Mucosa of rectum (tissue), 2 donors: ENCODE data around the gene MEI1.

Source experiments
- H3K27ac ChIP-seq, 2 donors: one replicate each; pipeline ENCODE4 v1.7.0; 2013; ENCODE audit warnings: inconsistent platforms in 2 of 2, low read depth in 2 of 2, low read length in 2 of 2
- H3K27me3 ChIP-seq, 2 donors: one replicate each; pipeline ENCODE4 v1.7.0; 2013; ENCODE audit warnings: low read length in 2 of 2; ENCODE audit not compliant: control insufficient read depth in 2 of 2, insufficient read depth in 2 of 2
- H3K36me3 ChIP-seq, 2 donors: one replicate each; pipeline ENCODE4 v1.7.0; 2013; ENCODE audit warnings: low read length in 2 of 2; ENCODE audit not compliant: control insufficient read depth in 2 of 2, insufficient read depth in 2 of 2
- H3K4me1 ChIP-seq, 2 donors: one replicate each; pipeline ENCODE4 v1.7.0; 2013; ENCODE audit warnings: low read length in 2 of 2, mild to moderate bottlenecking in 1 of 2; ENCODE audit not compliant: control insufficient read depth in 2 of 2, insufficient read depth in 2 of 2
- H3K4me3 ChIP-seq, 2 donors: one replicate each; pipeline ENCODE4 v1.7.0; 2013; ENCODE audit warnings: low read length in 2 of 2
- H3K9ac ChIP-seq, 2 donors: one replicate each; pipeline ENCODE4 v1.7.0; 2013; ENCODE audit warnings: low read length in 2 of 2, low read depth in 1 of 2, mild to moderate bottlenecking in 1 of 2
- H3K9me3 ChIP-seq, 2 donors: one replicate each; pipeline ENCODE4 v1.7.0; 2013; ENCODE audit warnings: low read length in 2 of 2; ENCODE audit not compliant: control insufficient read depth in 2 of 2
- donor health status: healthy.
- donor health status: Normal muscosa, but diverticular disease.

The MEI1 gene

DNA sequence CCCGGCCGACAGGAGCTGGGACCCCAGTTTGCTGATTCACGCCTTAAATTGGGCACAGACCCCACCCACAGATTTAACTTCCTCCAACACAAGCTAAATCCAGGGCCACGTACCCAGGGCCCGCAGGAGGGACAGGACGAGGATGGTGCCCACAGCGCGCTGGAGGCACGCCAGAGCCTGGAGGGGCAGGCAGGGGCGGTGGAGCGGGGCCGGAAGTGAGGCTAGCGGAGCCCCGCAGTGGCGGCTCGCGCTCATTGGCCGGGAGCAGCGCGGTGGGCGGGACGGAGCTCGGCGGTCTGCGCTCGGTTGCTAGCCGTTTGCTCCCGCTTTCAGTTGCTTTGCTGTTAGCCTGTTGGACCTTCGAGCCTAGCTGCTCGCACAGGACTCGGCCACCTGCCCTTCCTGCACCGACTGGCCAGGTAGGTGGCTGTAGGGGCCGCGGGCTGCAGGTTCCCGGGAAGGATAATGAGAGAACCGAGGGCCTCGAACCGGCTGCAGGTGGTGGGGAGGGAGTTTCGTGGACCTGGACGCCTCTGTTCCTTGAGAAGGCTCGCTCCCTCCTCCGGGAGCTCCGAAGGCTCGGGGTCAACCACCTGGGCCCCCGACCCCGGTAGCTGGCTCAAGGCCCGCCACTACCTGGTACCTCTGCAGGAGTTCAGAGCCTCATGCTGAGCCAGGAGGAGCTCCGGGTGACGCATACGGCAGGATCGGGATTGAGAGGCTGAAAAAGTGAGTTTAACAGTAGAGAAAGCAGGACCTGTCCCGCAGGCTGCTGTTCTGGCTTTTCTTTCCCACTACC lies 101.2 kb downstream of the MEI1 start, which contains the start of gene CCDC134:
Gene CCDC134, plus strand, starts transcription at position 332 of the 799 bp plus-strand sequence. CDS start 8,212 bp downstream, outside the sequence.
- H3K27me3 ChIP-seq: no peaks in the 10 kb centered on the region
- peaks cover 12 to 21% of the 10 kb centered on the region in 2 donors for H3K4me1 ChIP-seq
- H3K9ac ChIP-seq: peak within 1 kb of the TSS; percentile 85 to 95
- H3K36me3 ChIP-seq: no peaks in the 10 kb centered on the region
- no peaks in the 10 kb centered on the region for H3K9me3 ChIP-seq
- peak within 1 kb of the TSS; percentile 87 to 90 for H3K4me3 ChIP-seq
- H3K27ac ChIP-seq: peak within 1 kb of the TSS; percentile 77 to 91

DNA sequence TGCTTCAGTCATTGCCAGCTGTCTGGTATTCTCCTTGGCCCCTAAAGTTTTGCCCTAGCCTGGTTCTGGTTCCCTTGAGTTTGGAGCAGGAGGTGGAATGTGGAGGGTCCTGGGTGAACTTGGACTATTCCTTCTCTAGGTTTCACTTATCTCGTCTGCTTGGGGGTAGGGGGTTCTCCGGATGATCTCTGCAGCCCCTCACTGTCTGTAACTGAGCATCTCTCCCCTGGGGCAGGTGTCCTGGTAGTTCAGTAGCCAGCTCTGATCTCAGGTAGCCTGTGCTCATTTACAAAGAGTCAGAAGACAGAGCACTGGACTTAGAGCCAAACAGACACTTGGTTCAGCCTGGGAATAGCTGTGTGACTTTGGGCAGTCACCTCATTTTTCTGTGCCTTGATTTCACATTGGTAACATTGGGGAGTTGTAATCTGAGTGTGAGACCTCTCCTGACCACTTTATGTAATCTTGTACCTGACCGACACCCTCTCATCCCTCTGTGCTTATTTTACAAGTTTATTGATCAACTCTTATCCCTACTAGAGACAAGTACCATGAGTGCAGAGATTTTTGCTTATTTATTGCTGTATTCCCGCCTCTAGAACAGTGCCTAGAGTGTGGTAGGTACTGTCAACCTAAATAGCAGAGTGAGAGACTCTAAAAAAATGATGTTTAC lies 102.0 kb downstream of the MEI1 start:
- no peaks in the 10 kb centered on the region for H3K36me3 ChIP-seq

DNA sequence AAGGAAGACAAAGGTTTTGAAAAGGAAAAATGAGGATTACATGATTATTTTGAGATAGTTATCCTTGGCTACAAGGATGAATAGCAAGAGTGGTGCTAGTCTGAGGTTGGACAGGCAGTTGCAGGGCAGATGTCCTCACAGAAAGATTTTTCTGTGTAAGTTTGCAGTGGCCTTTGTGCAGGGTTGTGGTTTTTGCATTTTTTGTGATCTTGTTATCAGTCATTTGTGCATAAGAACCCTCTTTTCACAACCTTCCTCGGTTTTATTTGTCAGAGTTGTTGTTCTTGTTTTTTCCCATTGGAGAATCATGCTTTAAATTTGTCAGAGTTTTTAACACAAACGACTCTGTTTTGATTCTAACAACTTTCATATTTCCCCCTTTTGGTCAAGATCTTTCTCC lies 102.6 kb downstream of the MEI1 start:
- H3K9ac ChIP-seq: peak overlapping the region in 1 of 2 donors; percentile 95
- H3K27ac ChIP-seq: no peak overlapping the region
- H3K9me3 ChIP-seq: no peaks in the 10 kb centered on the region
- peak overlapping the region in 1 of 2 donors; percentile 90 for H3K4me3 ChIP-seq
- no peaks in the 10 kb centered on the region for H3K27me3 ChIP-seq
- H3K4me1 ChIP-seq: peaks cover 12 to 21% of the 10 kb centered on the region in 2 donors
- no peaks in the 10 kb centered on the region for H3K36me3 ChIP-seq

More for the DNA sequence above, 102.0 kb downstream of the MEI1 start:
- H3K27ac ChIP-seq: peak overlapping the region; percentile 77 to 91
- H3K4me3 ChIP-seq: peak overlapping the region; percentile 87 to 90
- peaks cover 12 to 21% of the 10 kb centered on the region in 2 donors for H3K4me1 ChIP-seq
- H3K27me3 ChIP-seq: no peaks in the 10 kb centered on the region
- peak overlapping the region; percentile 85 to 95 for H3K9ac ChIP-seq
- no peaks in the 10 kb centered on the region for H3K9me3 ChIP-seq

DNA sequence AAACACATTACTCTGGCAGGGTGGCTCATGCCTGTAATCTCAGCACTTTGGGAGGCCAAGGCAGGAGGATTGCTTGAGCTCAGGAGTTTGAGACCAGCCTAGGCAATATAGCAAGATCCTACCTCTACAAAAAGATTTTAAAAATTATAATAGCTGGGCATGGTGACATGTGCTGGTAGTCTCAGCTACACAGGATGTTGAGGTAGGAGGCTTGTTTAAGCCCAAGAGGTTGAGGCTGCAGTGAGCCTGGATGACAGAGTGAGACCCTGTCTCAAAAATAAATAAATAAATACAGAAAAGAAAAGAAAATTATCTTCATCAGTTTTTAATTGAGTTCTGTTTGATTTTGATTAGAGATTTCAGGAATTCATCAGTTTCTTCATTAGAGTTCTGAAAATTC lies 106.3 kb downstream of the MEI1 start:
- H3K9me3 ChIP-seq: no peaks in the 10 kb centered on the region
- H3K4me1 ChIP-seq: peaks cover 6 to 12% of the 10 kb centered on the region in 2 donors
- H3K9ac ChIP-seq: no peak overlapping the region
- no peaks in the 10 kb centered on the region for H3K27me3 ChIP-seq
- no peak overlapping the region for H3K4me3 ChIP-seq
- peaks cover 6 to 7% of the 10 kb centered on the region in 2 donors for H3K36me3 ChIP-seq
- H3K27ac ChIP-seq: no peak overlapping the region

DNA sequence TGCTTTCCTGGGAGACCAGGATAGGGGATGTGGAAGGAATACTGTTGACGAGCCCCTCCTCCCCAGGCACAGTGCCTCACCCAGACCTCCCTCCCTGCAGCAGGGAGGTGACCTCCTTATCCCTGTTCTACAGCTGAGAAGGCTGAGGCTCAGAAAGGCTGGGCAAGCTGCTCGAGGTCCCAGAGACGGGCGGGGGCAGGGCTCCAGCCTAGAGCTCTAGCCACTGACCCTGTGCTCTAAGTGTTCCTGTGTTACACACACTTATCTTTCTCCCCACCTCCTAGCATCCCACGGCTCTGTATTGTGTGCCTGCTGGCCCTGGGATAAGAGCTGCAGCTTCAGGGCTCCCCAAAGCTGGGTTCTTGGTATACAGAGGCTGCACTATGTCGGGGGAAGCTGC lies 109.1 kb downstream of the MEI1 start:
- H3K9me3 ChIP-seq: no peaks in the 10 kb centered on the region
- H3K36me3 ChIP-seq: peaks cover 6 to 18% of the 10 kb centered on the region in 2 donors
- H3K27ac ChIP-seq: no peak overlapping the region

DNA sequence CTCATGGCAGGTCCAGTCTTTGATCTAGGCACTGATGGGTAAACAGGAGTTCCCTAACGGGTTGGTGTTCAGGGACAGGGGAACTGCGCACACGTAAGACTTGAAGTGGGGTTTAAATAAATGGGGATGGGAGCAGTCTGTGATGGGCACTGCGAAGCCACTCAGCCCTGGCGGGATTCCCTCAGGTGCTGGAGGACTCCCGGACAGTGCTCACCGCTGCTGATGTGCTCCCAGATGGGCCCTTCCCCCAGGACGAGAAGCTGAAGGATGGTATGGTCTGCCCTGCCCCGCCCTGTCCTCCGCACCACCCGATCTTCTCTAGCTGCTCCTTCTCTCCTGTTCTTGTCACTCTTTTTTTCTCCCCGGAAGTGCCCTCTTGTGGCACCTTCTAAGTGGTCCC lies 110.7 kb downstream of the MEI1 start:
- Histone ChIP-seq H3K4me3 (no peak overlapping the region), H3K36me3 (peaks cover 12 to 28% of the 10 kb centered on the region in 2 donors), H3K9ac (no peak overlapping the region), H3K4me1 (no peaks in the 10 kb centered on the region), H3K27ac (no peak overlapping the region), H3K27me3 (no peaks in the 10 kb centered on the region), H3K9me3 (no peaks in the 10 kb centered on the region)

More for the DNA sequence above, 109.1 kb downstream of the MEI1 start:
- H3K4me1 ChIP-seq: no peaks in the 10 kb centered on the region
- no peak overlapping the region for H3K4me3 ChIP-seq
- H3K9ac ChIP-seq: no peak overlapping the region
- no peaks in the 10 kb centered on the region for H3K27me3 ChIP-seq

DNA sequence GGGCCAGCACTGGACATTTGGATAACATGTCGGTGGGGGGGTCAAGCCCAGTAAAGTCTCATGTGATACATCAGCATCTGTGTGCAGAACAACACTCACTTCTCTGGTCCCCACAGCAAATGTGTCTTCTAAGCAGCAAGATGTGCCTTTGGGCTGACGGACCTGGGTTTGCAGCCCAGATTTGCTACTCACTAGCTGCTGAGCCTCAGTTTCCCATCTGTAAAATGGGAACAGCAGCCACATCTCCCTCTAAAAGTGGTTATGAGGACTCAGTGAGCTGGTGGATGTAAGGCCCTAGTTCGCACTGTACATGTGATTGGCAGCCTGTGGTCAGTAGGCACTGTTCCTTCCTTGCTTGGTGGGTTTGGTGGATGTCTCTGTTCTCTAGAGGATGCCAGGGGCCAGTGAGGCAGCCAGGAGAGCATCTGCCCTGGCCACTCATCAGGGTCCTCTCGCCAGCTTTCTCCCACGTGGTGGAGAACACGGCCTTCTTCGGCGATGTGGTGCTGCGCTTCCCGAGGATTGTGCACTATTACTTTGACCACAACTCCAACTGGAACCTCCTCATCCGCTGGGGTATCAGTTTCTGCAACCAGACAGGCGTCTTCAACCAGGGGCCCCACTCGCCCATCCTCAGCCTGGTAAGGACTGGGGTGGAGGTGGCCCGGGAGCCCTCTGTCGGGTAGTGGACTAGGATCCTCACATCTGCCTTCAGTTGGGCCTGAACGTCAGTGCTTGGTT lies 113.7 kb downstream of the MEI1 start:
- H3K9ac ChIP-seq: no peak overlapping the region
- H3K4me3 ChIP-seq: no peak overlapping the region
- no peak overlapping the region for H3K27ac ChIP-seq
- H3K36me3 ChIP-seq: peaks cover 12 to 39% of the 10 kb centered on the region in 2 donors
- H3K4me1 ChIP-seq: no peaks in the 10 kb centered on the region
- H3K9me3 ChIP-seq: no peaks in the 10 kb centered on the region
- no peaks in the 10 kb centered on the region for H3K27me3 ChIP-seq

DNA sequence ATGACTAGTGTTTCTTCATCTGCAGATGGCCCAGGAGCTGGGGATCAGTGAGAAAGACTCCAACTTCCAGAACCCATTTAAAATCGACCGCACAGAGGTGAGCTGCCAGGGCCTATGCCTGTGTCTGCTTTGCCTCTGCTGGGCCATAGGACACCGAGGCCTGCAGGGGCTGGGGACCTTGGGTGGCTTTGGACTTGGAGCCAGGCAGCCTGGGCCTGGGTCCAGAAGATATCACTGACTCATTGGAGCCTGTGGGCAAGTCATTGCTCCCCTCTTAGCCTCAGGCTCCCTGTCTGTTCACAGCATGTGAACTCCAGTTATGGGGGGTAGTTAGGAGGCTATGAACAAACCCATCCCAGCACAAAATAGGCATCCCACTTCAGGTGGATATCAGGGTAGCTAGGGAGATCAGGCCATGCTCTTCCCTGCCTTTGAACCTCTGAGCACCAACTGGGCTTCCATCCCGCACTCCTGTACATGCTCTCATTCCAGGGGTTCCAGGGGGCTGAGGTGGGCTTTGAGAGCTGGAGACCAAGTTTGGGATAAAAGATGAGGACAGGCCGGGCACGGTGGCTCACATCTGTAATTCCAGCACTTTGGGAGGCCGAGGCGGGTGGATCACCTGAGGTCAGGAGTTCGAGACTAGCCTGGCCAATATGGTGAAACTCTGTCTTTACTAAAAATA lies 114.6 kb downstream of the MEI1 start:
- Histone ChIP-seq H3K4me3 (no peak overlapping the region), H3K36me3 (peaks cover 12 to 39% of the 10 kb centered on the region in 2 donors), H3K27ac (no peak overlapping the region), H3K9me3 (no peaks in the 10 kb centered on the region), H3K27me3 (no peaks in the 10 kb centered on the region), H3K9ac (no peak overlapping the region), H3K4me1 (no peaks in the 10 kb centered on the region)

DNA sequence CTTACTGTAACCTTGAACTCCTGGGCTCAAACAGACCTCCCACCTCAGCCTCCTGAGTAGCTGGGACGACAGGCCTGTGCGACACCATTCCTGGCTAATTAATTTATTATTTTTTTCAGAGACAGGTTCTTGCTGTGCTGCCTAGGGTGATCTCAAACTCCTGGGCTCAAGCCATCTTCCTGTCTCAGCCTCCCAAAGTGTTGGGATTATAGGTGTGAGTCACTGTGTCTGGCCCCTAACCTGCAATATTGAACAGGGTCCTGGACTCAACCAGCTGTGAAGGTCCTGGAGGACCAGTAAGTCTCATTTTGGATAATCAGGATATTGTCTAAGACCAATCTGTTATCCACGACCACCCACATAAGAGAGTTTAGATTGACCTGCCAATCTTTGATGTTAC lies 116.4 kb downstream of the MEI1 start:
- H3K4me3 ChIP-seq: no peak overlapping the region
- no peak overlapping the region for H3K9ac ChIP-seq
- no peaks in the 10 kb centered on the region for H3K27me3 ChIP-seq
- H3K4me1 ChIP-seq: no peaks in the 10 kb centered on the region
- H3K27ac ChIP-seq: no peak overlapping the region
- no peaks in the 10 kb centered on the region for H3K9me3 ChIP-seq
- H3K36me3 ChIP-seq: peaks cover 6 to 35% of the 10 kb centered on the region in 2 donors
